HCEC 1CT (cell line): ENCODE data around the gene VAT1L.
A peak's percentile ranks its signal among the peaks of the same experiment; 100 is the strongest.

ENCODE experiments used
- DNase-seq: peaks from one replicate; pipeline ENCODE4 v3.0.0-alpha.2; 2017

Gene VAT1L

GRCh38 chr16:77995843-77996455 is 207.6 kb downstream of the VAT1L start:
- DNase-seq = no peak

GRCh38 chr16:77998350-77999023 is 210.1 kb downstream of the VAT1L start:
- DNase-seq = no peak

GRCh38 chr16:78001451-78002025 is 213.2 kb downstream of the VAT1L start:
- DNase-seq = no peak

GRCh38 chr16:78002915-78003538 is 214.7 kb downstream of the VAT1L start:
- peak; percentile 72 for DNase-seq

GRCh38 chr16:78004517-78004916 is 216.2 kb downstream of the VAT1L start:
- no peak for DNase-seq

- DNase-seq = no peak
Measured at GRCh38 chr16:78005881-78006280, 217.5 kb downstream of the VAT1L start.

- no peak for DNase-seq
Measured at GRCh38 chr16:78007121-78007520, 218.8 kb downstream of the VAT1L start.

GRCh38 chr16:78022347-78023060 is 234.1 kb downstream of the VAT1L start, which contains the start of gene CLEC3A:
CLEC3A (plus strand) TSS chr16:78022548; CDS start chr16:78022627, 79 bp downstream.
- no peak for DNase-seq

GRCh38 chr16:78024159-78024558 is 235.8 kb downstream of the VAT1L start:
- no peak for DNase-seq

- DNase-seq = no peak
Measured at GRCh38 chr16:78025631-78026030, 237.3 kb downstream of the VAT1L start.

- no peak for DNase-seq
Measured at GRCh38 chr16:78028018-78028417, 239.7 kb downstream of the VAT1L start.
